SK-MEL-5 (cell line): ENCODE results near the gene FLVCR2. TPM values are rescaled to one million over a fixed set of nuclear protein-coding genes. Genes with fewer than 3 reads are reported as not detected.

Experiments used
- DNase-seq: peaks from one replicate; pipeline ENCODE4 v3.0.0-alpha.2; 2016; ENCODE audit warnings: low read depth, low spot score
- in situ Hi-C: cut with HindIII; loops from 2 replicates; pipeline ENCODE4 v1.10.0; 2016; ENCODE audit warnings: low sequenced_read_pairs, high pct_unique_total_duplicates, low pct_unique_long_range_greater_than_20kb
- total RNA-seq: library from RNA; depleted of rRNA; stranded (reverse); fragments of >200 nt; shearing (Covaris generic); gene quantifications from 2 replicates; pipeline ENCODE4 v1.2.3, GENCODE V29; 2014

Gene FLVCR2
- total RNA-seq, 1 experiment from 2014 or later: 2.6 TPM

DNA sequence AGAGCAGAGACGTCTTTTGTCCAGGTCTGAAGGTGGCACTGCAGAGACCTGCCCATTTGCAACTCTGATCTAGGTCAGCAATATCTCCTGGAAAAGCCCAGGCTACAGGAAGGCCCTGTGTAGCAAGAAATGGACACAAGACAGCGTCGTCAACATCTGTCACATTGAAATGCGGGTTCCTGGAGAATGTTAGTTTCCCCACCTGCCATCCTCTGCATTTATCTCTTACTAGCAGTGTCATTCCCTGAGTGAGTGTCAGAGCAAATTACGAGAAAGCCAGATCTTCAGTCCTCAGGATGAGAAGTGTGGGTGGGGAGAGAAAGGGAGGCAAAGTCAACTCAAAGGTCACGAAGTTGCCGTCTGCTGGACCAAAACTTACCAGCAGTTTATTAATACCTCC is 27.4 kb upstream of the FLVCR2 start:
- DNase-seq: no peak
- in situ Hi-C loops: no loop called here

DNA sequence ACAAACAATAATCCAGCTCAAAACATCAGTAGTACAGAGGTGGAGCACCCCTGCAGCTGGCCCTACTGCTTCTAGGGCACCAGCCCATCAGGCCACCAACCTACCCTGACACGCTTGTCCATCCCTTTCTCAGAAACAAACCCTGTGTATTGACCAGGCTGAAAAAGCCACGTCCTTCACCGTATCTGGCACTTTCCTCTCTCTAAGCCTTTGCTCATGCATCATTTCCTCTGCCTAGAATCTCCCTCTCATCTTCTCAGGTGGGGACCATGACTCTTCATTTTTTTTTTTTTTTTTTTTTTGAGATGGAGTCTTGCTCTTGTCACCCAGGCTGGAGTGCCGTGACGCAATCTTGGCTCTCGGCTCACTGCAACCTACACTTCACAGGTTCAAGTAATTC is 25.3 kb upstream of the FLVCR2 start:
- in situ Hi-C loops: no loop called here
- DNase-seq: no peak

DNA sequence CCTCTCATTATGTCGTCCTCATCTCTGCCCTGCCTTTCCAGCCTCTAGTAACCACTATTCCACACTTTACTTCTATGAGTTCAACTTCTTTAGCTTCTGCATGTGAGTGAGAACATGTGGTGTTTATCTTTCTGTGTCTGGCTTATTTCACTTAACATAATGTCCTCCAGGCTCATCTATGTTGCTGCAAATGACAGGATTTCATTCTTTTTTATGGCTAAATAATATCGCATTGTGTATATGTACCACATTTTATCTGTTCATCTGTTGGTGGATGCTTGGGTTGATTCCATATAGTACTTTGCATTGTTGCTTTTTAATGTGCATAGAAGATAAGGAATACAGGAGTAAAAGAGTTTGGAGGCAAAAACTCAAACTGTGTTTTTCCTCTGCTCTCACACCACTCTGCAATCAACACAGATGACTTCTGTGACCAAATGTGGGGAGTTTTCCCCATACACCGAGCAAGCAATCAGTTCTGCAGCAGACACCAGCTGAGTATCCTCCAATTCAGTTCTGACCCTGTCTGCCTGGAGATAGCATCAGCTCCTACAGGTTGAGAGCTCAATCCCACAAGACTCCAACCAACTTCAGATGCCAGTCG is 24.6 kb upstream of the FLVCR2 start:
- in situ Hi-C loops: no loop called here
- no peak for DNase-seq

DNA sequence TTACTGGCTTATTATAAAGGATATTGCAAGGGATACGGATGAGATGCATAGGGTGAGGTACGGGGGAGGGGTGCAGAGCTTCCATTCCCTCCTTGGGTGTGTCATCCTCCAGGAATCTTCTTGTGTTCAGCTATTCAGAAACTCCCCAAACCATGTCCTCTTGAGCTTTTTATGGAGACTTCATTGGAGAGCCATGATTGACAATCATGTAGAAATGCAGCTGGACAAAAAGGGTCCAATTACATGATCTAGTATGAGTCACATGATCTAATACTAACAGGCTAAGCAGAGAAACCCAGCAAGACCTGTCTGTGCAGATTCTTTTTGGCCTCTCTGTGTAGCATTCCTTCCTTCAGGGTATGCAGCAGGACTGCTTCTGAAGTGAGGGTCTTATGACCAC is 23.9 kb upstream of the FLVCR2 start:
- DNase-seq: no peak
- in situ Hi-C loops: no loop called here

DNA sequence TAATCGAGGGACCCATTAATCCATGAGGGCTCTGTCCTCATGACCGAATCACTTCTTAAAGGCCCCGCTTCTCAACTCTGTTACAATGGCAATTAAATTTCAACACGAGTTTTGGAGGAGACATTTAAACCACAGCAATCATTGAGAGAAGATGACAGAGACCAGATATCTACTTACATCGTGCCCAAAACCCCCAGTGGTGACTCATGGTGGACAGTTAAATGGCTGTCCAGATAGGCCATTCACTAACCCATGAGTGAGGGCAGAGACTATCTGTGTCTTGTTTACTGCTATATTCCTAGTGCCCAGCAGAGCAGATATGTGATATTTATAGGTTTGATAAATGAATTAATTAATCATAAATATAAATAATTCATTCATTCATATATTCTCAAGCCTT is 20.0 kb upstream of the FLVCR2 start:
- in situ Hi-C loops: no loop called here
- DNase-seq: no peak

DNA sequence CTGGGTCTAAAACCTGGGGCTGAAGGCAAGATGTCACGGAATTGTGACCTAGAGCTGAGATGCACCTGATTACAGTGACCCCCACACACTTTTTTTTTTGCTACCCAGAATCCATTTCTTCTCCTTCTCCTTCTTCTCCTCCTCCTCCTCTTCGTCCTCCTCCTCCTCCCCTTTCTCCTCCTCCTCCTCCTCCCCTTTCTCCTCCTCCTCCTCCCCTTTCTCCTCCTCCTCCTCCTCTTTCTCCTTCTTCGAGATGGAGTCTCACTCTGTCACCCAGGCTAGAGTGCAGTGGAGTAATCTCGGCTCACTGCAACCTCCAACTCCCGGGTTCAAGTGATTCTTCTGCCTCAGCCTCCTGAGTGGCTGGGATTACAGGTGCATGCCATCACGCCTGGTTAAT is 19.4 kb upstream of the FLVCR2 start:
- in situ Hi-C loops: no loop called here
- no peak for DNase-seq

DNA sequence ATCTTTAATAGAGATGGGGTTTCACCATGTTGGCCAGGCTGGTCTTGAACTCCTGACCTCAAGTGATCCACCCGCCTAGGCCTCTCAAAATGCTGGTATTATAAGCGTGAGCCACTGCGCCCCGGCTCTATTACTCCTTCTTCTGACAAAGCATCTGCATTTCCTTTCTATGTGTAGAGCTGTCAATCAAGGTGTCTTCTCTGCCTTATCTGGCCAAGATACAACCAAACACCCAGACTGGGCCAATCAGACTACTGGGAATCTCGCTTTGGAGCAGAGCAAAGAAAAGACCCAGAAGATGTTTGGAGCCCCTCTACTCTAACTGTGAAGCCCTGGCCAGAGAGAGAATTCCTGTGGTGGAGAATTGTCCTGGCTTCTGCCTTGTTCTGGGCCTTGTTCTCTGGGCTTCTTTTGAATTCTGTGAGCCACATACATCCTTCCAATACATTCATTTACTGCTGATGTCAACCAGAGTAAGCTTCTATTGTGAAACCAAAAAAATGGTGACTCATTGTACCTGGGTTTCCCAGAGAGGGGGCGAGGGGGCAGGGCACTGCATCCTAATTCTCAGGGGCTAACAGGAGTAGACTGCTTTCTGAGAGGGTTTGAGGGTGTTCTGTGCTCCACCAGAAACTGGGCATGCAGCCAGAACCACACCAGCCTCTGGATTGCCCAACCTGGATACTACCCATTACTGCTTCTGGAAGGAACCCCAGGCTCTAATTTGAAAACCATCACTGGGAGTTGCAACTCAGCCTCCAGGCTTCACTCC is 18.8 kb upstream of the FLVCR2 start:
- in situ Hi-C loops: no loop called here
- DNase-seq: no peak

DNA sequence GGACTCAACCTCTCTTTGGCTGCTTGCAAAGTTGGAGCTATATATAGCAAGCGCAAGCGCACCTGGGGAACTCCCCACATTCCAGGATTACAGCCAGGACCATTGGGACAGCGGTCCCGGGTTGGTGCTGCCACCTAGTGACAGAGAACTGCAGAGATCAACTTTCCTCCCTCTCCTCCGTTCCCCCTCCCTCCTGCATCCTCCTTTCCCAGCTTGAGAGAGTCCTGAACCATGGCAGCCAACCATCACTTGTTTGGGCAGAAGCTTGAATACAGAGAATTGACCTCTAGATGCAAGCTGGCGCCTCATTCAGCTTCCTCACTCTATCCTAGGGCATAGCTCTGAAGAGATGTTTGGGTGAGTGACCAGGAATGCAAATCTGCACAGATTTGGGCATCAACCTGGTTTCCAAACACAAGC is 17.4 kb upstream of the FLVCR2 start:
- in situ Hi-C loops: no loop called here
- DNase-seq: peak; percentile 76

DNA sequence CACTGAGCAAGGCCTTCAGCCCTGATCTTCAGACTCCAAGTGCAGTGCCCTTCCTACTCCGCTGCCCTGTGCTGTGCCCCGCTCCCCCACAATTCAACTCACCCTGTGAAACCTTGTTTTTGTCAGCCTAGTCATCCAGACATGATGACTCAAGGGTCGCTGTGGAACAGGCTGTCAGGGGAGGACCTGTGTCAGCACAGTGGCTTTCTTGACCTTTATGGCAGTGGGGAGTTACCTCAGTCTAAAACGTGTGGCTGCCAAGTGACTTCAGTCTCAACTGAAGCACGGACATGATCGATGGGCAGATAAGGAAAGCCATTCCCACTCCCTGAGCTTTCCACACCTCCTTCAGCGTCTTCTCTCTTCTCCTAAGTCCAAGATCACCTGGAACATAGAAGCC is 16.3 kb upstream of the FLVCR2 start:
- in situ Hi-C loops: no loop called here
- no peak for DNase-seq

DNA sequence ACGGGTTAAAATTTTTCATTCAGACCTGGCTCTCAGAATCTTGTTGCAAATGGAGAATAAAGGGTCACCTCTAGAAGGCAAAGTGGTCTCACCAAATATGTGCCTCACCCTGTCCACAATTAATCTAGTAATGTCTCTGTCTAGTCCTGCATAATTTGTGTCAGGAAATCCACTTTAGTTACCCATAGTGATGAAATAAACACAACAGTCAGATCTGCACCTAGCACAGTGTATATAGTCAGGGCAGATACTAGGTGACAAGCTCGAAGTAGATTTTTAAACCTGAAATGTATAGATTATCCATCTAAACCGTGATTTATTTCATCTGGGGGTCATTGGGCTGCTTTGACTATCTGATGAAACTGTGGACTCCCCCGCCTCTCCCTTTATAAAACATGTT is 15.9 kb upstream of the FLVCR2 start:
- no peak for DNase-seq
- in situ Hi-C loops: no loop called here

DNA sequence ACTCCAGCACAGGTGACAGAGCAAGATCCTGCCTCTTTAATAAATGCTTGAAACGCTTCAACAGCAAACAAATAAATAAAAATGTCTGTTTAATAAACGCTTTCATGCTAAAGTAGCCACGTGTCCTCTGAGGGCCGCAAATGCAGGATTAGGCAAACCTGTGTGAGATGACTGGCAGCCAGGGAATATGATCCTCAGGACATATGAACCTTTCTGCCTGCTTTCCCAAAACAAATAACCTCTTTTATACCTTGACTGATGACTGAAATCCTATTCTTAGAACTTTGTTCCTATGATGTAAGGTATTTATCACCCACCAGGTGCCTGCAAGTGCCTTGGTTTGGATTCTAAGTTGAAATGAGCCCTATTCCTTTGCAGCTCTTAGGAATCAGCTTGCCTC is 14.5 kb upstream of the FLVCR2 start:
- in situ Hi-C loops: no loop called here
- DNase-seq: no peak

DNA sequence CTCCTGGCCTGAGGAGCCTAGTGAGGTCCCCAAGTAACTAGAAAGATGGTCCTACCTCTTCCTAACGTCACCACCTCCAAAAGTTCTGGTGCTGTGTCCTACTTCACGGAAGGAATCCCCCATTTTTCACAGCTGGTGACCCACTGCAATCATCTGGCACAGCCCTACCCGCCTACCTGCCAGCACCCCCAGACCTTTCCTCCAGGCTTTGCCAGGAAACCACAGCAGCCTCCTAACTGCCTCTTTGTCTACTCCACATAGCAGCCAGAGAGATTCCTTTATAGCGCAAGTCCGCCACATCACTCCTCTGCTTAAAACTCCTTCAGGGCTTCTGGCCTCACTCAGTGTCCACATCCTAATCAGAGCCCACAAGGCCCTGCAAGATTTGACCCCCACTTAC is 13.4 kb upstream of the FLVCR2 start:
- in situ Hi-C loops: no loop called here
- no peak for DNase-seq

DNA sequence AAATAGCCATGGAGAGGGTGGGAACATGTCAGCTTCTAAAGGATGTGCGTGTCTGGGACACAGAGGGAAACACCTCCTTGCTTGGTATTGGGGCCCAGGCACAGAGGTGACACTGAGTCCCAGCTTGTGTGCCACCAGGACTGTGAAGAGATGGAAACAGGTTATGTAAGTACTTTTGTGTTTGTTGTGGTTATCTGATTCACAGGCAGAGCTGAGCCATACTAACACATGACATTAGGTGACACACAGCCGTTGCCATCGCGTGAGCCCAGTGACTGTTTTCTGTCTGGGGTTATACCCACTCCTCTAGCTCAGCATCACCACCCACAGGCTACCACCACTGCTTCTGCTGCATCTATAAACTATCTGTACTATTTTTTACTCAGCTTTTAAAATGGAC is 12.1 kb upstream of the FLVCR2 start:
- in situ Hi-C loops: no loop called here
- no peak for DNase-seq

DNA sequence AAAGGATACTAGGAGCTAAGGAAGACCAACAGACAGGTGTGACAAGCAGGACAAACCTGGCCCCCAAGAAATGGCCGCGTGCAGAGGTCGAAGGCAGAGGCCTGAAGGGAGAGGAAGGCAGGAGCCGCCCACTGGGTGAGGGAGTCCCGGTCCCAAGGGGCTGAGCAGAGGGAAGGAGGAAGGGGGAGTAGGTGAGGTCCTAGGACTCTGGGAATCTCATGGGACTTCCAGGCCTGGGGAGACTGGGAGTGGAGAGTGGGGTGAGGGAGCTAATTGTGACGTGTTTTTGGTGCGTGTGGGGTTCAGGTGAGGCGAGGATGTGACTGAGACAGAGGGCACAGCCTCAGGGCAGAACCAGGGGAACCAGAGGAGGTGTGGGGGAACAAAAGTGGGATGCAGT is 11.7 kb upstream of the FLVCR2 start:
- in situ Hi-C loops: no loop called here

DNA sequence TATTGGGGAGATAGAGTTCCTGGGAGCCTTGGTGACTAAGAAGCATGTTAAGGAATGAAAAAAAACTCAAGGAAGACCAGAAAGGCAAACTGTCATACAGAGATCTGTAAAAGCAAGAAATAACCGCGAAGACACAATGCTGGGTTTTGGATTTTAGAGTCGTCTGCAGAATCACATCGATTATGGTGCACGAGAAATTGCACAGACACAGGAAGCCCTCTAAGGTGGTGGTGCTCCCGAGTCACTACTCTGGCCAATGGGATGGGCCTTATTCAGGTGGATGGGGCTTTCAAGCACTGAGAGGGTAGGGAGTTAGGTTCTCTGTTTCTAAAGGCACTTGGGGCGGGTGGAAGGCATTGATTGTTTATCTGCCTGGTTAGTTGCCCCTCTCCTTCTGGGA is 10.3 kb upstream of the FLVCR2 start:
- in situ Hi-C loops: no loop called here

More for the DNA sequence above, 11.7 kb upstream of the FLVCR2 start:
- no peak for DNase-seq

DNA sequence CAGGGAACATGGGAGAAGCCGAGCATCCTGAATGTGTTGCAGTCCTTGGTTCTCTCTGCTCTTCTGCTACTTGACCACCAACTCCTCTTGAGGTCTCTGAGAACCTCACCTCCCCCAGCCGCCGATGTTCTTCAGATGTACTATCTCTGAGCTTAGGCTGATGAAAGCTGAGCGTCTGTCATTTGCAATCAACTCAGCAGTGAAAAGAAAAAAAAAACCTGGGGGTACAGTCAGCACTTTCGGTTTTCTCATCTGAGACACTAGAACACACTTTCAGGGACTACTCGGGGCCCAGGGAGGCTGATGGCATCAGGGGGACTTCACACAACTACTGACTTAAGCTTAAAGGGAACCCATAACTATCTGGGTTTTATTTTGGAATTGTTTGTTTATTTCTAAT is 9.6 kb upstream of the FLVCR2 start:
- DNase-seq: no peak
- in situ Hi-C loops: no loop called here

More for the DNA sequence above, 10.3 kb upstream of the FLVCR2 start:
- no peak for DNase-seq

DNA sequence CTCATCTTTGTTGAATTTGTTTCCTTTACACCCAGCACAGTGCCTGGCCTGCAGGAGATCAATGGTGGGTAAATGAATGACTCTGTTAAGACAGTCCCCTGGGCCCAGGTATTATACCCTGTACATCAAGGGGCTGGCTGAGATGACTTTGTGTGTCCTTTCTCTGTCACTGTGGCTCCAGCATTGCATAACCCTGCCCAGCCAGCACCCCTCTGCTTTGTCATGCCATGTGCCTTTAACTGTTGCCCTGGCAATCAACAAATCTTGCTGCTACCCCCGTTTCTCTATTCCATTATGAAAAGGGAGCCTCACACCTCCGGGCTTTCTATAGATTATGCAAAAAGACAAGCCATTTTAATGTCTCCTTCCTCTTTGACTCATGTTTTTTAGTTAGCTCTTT is 7.6 kb upstream of the FLVCR2 start:
- in situ Hi-C loops: no loop called here
- DNase-seq: no peak

DNA sequence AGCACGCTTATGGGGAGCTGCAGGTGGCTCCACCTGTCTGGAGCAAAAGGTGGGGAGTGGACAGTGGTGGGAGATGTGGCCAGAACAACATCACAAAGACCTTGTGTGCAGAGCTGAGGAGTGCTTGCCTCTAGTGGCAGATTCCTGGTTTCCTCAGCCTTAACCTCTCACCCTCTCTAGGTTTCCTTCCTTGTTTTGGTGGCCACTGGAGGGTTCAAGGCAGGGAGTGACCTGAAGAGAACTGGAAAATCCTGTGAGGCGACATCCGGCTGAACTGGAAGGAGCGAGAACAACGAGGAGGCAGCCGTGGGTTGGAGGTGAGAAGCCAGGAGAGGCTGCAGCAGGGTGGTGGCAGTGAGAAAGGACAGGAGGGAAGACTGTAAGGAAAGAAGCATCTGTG is 6.3 kb upstream of the FLVCR2 start:
- no peak for DNase-seq
- in situ Hi-C loops: no loop called here

DNA sequence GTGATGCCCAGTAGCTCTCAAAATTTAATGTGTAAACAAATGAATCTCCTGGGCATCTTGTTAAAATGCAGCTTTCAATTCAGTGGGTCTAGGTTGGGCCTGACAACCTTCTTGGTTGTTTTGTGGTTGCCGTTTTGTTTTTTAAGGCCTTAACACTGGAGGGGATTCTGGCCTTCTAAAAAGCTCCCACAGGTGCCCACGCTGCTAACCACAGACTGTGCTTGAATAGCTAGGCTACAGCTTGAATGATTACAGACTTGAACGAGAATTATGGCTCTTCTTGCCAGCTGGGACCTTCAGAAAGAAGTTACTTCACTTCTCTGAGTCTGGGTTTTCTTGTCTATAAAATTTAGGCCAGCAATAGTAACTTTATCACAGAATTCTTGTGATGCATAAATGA is 1.3 kb upstream of the FLVCR2 start:
- in situ Hi-C loops: no loop called here

More for the DNA sequence above, 1.3 kb upstream of the FLVCR2 start:
- no peak for DNase-seq
